ENCODE results near the gene LILRA6.
"Not testable (repeated sequence)": the region's sequence is repeated elsewhere in the genome, so short reads cannot be mapped to it uniquely, and the experiment has no call there.

Gene LILRA6

DNA sequence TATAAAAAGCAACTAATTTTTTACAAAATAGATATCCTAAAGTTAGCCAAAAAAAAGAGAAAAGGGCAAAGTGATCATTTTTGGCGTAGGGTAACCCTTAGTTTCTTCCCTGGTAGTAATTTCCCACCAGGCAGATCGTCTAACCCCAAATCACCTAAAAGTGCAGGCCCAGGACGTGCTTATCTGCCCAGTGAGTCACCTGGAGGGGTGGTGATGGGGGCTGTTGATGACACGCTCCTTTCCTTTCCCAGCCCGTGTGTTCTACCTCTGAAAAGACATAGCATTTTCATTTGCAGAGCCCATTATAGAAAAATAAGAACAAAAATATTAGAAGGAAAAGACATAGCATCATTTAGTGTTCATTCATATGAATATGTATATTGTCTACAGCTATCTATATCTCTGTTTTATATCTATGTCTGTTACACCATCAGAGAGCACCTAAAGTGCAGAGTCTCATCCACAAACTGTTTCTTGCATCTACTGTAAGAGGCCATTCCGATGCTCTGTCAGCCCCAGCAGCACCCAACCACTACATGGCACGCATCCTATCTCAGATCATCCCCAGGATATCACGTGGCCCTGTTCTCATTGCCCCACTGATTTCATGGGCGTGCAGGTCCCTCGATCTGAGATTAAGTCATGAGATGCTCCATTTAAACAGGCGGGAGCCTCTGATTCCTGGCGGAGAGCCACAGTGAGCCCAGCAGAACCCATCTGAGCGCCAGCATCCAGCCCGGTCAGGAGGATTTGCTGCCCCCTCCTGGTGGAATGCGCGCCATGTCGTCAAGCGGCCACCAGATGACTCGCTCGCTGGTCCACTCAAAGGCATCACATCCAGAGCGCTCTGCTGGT is 11.3 kb downstream of the LILRA6 start:
- Histone ChIP-seq H3K4me1 (ENCODE audit: insufficient read depth, low read length, severe bottlenecking) (no peaks in the 10 kb centered on the region), H3K27me3 (ENCODE audit: insufficient read depth, low read length) (no peaks in the 10 kb centered on the region; the same call in 1 of the 2 replicates), H2AFZ (ENCODE audit: low read length) (no peak overlapping the region), H3K36me3 (ENCODE audit: insufficient read depth, low read length) (no peaks in the 10 kb centered on the region; the same call in 1 of the 2 replicates), H3K4me2 (ENCODE audit: low read length) (no peak overlapping the region), H3K9me3 (ENCODE audit: low read length) (peaks cover 4% of the 10 kb centered on the region; the same call in 1 of the 2 replicates), H3K79me2 (ENCODE audit: insufficient read depth, low read length) (no peaks in the 10 kb centered on the region), H3K27ac (ENCODE audit: low read depth, low read length, poor library complexity, severe bottlenecking) (no peak overlapping the region), H3K9ac (ENCODE audit: low read length) (no peak overlapping the region), H3K9me2 (ENCODE audit: low read depth, low read length) (no peaks in the 10 kb centered on the region), H3K4me3 (ENCODE audit: low read depth, low read length, poor library complexity, severe bottlenecking) (no peak overlapping the region), H4K20me1 (ENCODE audit: insufficient read depth, low read length) (no peaks in the 10 kb centered on the region), H3F3A (ENCODE audit: insufficient read depth, low read length) (no peaks in the 10 kb centered on the region)
- TF ChIP-seq EZH2 (IDR thresholded peaks at IDR 0.05; ENCODE audit: borderline replicate concordance, low read length) = no peak
- TF ChIP-seq, protein P1, sequence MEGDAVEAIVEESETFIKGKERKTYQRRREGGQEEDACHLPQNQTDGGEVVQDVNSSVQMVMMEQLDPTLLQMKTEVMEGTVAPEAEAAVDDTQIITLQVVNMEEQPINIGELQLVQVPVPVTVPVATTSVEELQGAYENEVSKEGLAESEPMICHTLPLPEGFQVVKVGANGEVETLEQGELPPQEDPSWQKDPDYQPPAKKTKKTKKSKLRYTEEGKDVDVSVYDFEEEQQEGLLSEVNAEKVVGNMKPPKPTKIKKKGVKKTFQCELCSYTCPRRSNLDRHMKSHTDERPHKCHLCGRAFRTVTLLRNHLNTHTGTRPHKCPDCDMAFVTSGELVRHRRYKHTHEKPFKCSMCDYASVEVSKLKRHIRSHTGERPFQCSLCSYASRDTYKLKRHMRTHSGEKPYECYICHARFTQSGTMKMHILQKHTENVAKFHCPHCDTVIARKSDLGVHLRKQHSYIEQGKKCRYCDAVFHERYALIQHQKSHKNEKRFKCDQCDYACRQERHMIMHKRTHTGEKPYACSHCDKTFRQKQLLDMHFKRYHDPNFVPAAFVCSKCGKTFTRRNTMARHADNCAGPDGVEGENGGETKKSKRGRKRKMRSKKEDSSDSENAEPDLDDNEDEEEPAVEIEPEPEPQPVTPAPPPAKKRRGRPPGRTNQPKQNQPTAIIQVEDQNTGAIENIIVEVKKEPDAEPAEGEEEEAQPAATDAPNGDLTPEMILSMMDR (IDR thresholded peaks at IDR 0.05; ENCODE audit: low read length) = peak; percentile 85

- Histone ChIP-seq H4K20me1 (ENCODE audit: insufficient read depth, low read length) (no peaks in the 10 kb centered on the region), H3K27ac (ENCODE audit: low read depth, low read length, poor library complexity, severe bottlenecking) (no peak overlapping the region), H3K4me1 (ENCODE audit: insufficient read depth, low read length, severe bottlenecking) (no peaks in the 10 kb centered on the region), H3K27me3 (ENCODE audit: insufficient read depth, low read length) (no peaks in the 10 kb centered on the region; the same call in 1 of the 2 replicates), H3K9me2 (ENCODE audit: low read depth, low read length) (no peaks in the 10 kb centered on the region), H3K4me3 (ENCODE audit: low read depth, low read length, poor library complexity, severe bottlenecking) (no peak overlapping the region), H2AFZ (ENCODE audit: low read length) (no peak overlapping the region), H3K36me3 (ENCODE audit: insufficient read depth, low read length) (no peaks in the 10 kb centered on the region; the same call in 1 of the 2 replicates), H3K9ac (ENCODE audit: low read length) (no peak overlapping the region), H3F3A (ENCODE audit: insufficient read depth, low read length) (no peaks in the 10 kb centered on the region), H3K79me2 (ENCODE audit: insufficient read depth, low read length) (no peaks in the 10 kb centered on the region), H3K9me3 (ENCODE audit: low read length) (peaks cover 4% of the 10 kb centered on the region; the same call in 1 of the 2 replicates), H3K4me2 (ENCODE audit: low read length) (no peak overlapping the region)
- TF ChIP-seq EZH2 (IDR thresholded peaks at IDR 0.05; ENCODE audit: borderline replicate concordance, low read length) = no peak
- TF ChIP-seq, protein P1 (IDR thresholded peaks at IDR 0.05; ENCODE audit: low read length) = no peak
These were observed 12.6 kb downstream of the LILRA6 start for GRCh38 chr19:54230031-54230430.

GRCh38 chr19:54229146-54229545 is 13.4 kb downstream of the LILRA6 start:
- H4K20me1 ChIP-seq (ENCODE audit: insufficient read depth, low read length) = no peaks in the 10 kb centered on the region

DNA sequence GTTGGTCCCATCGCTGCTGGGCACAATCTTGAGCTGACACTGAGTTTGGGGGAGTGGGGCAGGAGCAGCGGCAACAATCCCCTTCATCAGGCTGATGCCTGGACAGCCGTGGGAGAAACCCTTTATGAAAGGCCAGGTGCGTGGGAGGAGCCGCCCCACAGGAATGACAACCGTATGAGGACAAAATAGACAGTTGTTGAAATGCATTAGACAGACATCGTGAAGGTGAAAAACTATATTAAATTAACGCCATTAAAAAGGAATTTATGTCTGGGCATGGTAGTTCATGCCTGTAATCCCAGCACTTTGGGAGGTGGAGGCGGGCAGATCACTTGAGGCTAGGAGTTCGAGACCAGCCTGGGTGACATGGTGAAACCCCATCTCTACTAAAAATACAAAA is 18.0 kb downstream of the LILRA6 start:
- not testable (repeated sequence) for H3K9me3 ChIP-seq (ENCODE audit: low read length); H3K36me3 ChIP-seq (ENCODE audit: insufficient read depth, low read length); H4K20me1 ChIP-seq (ENCODE audit: insufficient read depth, low read length); H3K9ac ChIP-seq (ENCODE audit: low read length); H3K27me3 ChIP-seq (ENCODE audit: insufficient read depth, low read length); H3K27ac ChIP-seq (ENCODE audit: low read depth, low read length, poor library complexity, severe bottlenecking); H3K9me2 ChIP-seq (ENCODE audit: low read depth, low read length); H3F3A ChIP-seq (ENCODE audit: insufficient read depth, low read length); H3K4me3 ChIP-seq (ENCODE audit: low read depth, low read length, poor library complexity, severe bottlenecking); H3K4me2 ChIP-seq (ENCODE audit: low read length); H2AFZ ChIP-seq (ENCODE audit: low read length); H3K79me2 ChIP-seq (ENCODE audit: insufficient read depth, low read length); H3K4me1 ChIP-seq (ENCODE audit: insufficient read depth, low read length, severe bottlenecking)

More at GRCh38 chr19:54229146-54229545, 13.4 kb downstream of the LILRA6 start:
- Histone ChIP-seq H2AFZ (ENCODE audit: low read length) (no peak overlapping the region), H3K27ac (ENCODE audit: low read depth, low read length, poor library complexity, severe bottlenecking) (no peak overlapping the region), H3K9me3 (ENCODE audit: low read length) (peaks cover 4% of the 10 kb centered on the region; the same call in 1 of the 2 replicates), H3K36me3 (ENCODE audit: insufficient read depth, low read length) (no peaks in the 10 kb centered on the region; the same call in 1 of the 2 replicates), H3K4me3 (ENCODE audit: low read depth, low read length, poor library complexity, severe bottlenecking) (no peak overlapping the region), H3K9ac (ENCODE audit: low read length) (no peak overlapping the region), H3K9me2 (ENCODE audit: low read depth, low read length) (no peaks in the 10 kb centered on the region), H3F3A (ENCODE audit: insufficient read depth, low read length) (no peaks in the 10 kb centered on the region), H3K4me1 (ENCODE audit: insufficient read depth, low read length, severe bottlenecking) (no peaks in the 10 kb centered on the region), H3K4me2 (ENCODE audit: low read length) (no peak overlapping the region), H3K79me2 (ENCODE audit: insufficient read depth, low read length) (no peaks in the 10 kb centered on the region), H3K27me3 (ENCODE audit: insufficient read depth, low read length) (no peaks in the 10 kb centered on the region; the same call in 1 of the 2 replicates)
- no peak for TF ChIP-seq EZH2 (IDR thresholded peaks at IDR 0.05; ENCODE audit: borderline replicate concordance, low read length)
- TF ChIP-seq, protein P1 (IDR thresholded peaks at IDR 0.05; ENCODE audit: low read length) = no peak

- H3K9me2 ChIP-seq (ENCODE audit: low read depth, low read length); H3K9ac ChIP-seq (ENCODE audit: low read length); H3K79me2 ChIP-seq (ENCODE audit: insufficient read depth, low read length); H3K4me2 ChIP-seq (ENCODE audit: low read length); H3K9me3 ChIP-seq (ENCODE audit: low read length); H3K36me3 ChIP-seq (ENCODE audit: insufficient read depth, low read length); H3K4me3 ChIP-seq (ENCODE audit: low read depth, low read length, poor library complexity, severe bottlenecking); H3F3A ChIP-seq (ENCODE audit: insufficient read depth, low read length); H3K27me3 ChIP-seq (ENCODE audit: insufficient read depth, low read length); H2AFZ ChIP-seq (ENCODE audit: low read length); H3K27ac ChIP-seq (ENCODE audit: low read depth, low read length, poor library complexity, severe bottlenecking); H3K4me1 ChIP-seq (ENCODE audit: insufficient read depth, low read length, severe bottlenecking); H4K20me1 ChIP-seq (ENCODE audit: insufficient read depth, low read length): not testable (repeated sequence)
These were observed 18.7 kb downstream of the LILRA6 start for GRCh38 chr19:54223937-54224281.

All from OCI-LY1 (cell line).